ENCODE results near the gene LRCH4.

LRCH4 gene

GRCh38 chr7:100613412-100614175 is 27.7 kb upstream of the LRCH4 start:
- H3K4me3 ChIP-seq (ENCODE audit: low read depth, low read length), result peak overlapping the region; percentile 78
- no peak for DNase-seq (ENCODE audit: low read depth, low spot score)
- TF ChIP-seq, protein P1, sequence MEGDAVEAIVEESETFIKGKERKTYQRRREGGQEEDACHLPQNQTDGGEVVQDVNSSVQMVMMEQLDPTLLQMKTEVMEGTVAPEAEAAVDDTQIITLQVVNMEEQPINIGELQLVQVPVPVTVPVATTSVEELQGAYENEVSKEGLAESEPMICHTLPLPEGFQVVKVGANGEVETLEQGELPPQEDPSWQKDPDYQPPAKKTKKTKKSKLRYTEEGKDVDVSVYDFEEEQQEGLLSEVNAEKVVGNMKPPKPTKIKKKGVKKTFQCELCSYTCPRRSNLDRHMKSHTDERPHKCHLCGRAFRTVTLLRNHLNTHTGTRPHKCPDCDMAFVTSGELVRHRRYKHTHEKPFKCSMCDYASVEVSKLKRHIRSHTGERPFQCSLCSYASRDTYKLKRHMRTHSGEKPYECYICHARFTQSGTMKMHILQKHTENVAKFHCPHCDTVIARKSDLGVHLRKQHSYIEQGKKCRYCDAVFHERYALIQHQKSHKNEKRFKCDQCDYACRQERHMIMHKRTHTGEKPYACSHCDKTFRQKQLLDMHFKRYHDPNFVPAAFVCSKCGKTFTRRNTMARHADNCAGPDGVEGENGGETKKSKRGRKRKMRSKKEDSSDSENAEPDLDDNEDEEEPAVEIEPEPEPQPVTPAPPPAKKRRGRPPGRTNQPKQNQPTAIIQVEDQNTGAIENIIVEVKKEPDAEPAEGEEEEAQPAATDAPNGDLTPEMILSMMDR (IDR thresholded peaks at IDR 0.05; ENCODE audit: low read depth, low read length), result no peak
- in situ Hi-C loops (cut with HindIII; ENCODE audit: low sequenced_read_pairs), result no loop called here

DNA sequence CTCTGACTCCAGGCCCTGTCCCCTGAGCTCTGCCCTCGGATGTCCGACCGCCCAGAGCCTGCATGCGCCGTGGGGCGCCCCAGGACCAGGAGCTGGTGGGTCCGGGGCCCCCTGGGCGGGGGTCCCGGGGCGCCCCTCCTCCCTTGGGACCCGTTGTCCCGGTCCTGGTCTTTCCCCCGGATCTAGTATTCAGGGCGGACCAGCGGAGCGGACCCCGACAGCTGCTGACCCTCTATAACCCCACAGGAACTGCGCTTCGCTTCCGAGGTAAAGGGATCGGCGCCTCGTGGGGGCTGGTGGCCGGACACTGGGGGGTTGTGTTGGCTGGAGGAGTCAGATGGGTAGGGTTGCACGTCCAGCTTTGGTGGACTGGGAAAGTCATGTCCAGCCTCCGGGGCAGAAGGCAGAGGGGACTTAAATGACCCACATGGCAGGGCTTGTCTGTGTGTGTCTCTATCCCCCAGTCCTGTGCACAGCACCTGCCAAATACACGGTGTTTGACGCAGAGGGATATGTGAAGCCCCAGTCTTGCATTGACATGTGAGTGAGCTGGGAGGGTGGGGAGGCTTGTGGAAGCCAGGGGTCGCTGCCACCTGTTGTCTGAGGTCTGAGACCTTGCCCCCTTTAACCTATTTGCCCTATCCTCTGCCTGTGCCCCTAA is 26.9 kb upstream of the LRCH4 start:
- TF ChIP-seq, protein P1 (IDR thresholded peaks at IDR 0.05; ENCODE audit: low read depth, low read length), result peak; percentile 14
- in situ Hi-C loops (cut with HindIII; ENCODE audit: low sequenced_read_pairs), result no loop called here
- peak; percentile 5 for DNase-seq (ENCODE audit: low read depth, low spot score)
- H3K4me3 ChIP-seq (ENCODE audit: low read depth, low read length), result peak overlapping the region; percentile 78

DNA sequence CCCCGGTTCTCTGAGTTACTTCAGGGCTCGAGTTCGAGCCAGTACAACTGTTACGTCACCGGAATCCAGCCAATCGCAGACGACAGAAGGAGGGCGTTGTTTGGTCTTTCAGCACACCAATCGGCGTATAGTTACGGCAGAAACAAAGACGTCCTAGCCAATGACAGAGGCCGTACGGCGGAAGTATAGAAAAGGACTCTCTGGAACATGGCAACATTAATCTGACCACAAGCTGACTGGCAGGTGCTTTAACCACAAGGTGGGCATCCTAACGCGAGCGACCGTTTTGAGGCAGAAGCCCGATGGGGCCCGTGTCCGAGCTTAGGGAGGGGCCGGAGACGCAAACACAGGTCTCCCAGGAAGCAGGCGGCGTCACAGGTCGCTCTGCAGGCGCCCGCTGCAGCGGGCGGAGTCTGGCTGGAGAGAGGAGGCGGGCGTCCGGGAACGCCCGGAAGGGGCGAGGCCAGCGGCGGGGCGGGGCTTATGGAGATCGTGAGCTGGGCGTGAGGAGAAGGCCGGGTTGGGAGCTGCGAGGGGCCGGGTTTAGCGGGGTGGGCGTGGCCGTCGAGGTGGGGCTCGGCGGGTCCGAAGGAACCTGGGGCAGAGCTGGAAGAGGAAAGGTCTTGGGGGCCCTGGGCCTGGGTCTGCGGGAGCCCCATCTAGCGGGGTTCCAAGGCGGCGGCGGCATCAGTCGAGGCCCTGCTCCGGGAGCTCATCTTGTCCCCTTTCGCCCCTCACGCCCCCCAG is 26.2 kb upstream of the LRCH4 start, which contains the start of gene MOSPD3:
Gene MOSPD3, plus strand, starts transcription at position 558 of the 747 bp plus-strand sequence. CDS start 252 bp downstream, outside the sequence.
- TF ChIP-seq, protein P1 (IDR thresholded peaks at IDR 0.05; ENCODE audit: low read depth, low read length), result no peak
- in situ Hi-C loops (cut with HindIII; ENCODE audit: low sequenced_read_pairs), result no loop called here
- peak; percentile 100 for DNase-seq (ENCODE audit: low read depth, low spot score)
- peak within 1 kb of the TSS; percentile 78 for H3K4me3 ChIP-seq (ENCODE audit: low read depth, low read length)

GRCh38 chr7:100609958-100610357 is 24.0 kb upstream of the LRCH4 start:
- TF ChIP-seq, protein P1 (IDR thresholded peaks at IDR 0.05; ENCODE audit: low read depth, low read length), result no peak
- no peak for DNase-seq (ENCODE audit: low read depth, low spot score)
- in situ Hi-C loops (cut with HindIII; ENCODE audit: low sequenced_read_pairs), result no loop called here
- H3K4me3 ChIP-seq (ENCODE audit: low read depth, low read length), result no peak overlapping the region

GRCh38 chr7:100607111-100607510 is 21.2 kb upstream of the LRCH4 start:
- DNase-seq (ENCODE audit: low read depth, low spot score), result no peak
- in situ Hi-C loops (cut with HindIII; ENCODE audit: low sequenced_read_pairs), result no loop called here
- TF ChIP-seq, protein P1 (IDR thresholded peaks at IDR 0.05; ENCODE audit: low read depth, low read length), result no peak
- H3K4me3 ChIP-seq (ENCODE audit: low read depth, low read length), result no peak overlapping the region

GRCh38 chr7:100606313-100606712 is 20.4 kb upstream of the LRCH4 start:
- DNase-seq (ENCODE audit: low read depth, low spot score), result no peak
- H3K4me3 ChIP-seq (ENCODE audit: low read depth, low read length), result no peak overlapping the region
- TF ChIP-seq, protein P1 (IDR thresholded peaks at IDR 0.05; ENCODE audit: low read depth, low read length), result no peak
- in situ Hi-C loops (cut with HindIII; ENCODE audit: low sequenced_read_pairs), result no loop called here

Data from astrocyte of the spinal cord (primary cell).